Neural cell (in vitro differentiated cells): ENCODE data around the gene ALDH4A1. TPM values are rescaled to one million over a fixed set of nuclear protein-coding genes. Genes with fewer than 3 reads are reported as not detected.

Source experiments
- H2AFZ ChIP-seq: fragments of 200-600, 300-800 bp; sonication (generic), shearing (Covaris generic); 2 replicates; pipeline ENCODE4 v1.6.0; 2014; ENCODE audit warnings: low read depth, mild to moderate bottlenecking, antibody characterized with exemption, low read length, moderate library complexity
- H3F3A ChIP-seq: fragments of 200-600 bp; shearing (Covaris generic); 2 replicates; pipeline ENCODE4 v1.6.1; 2016; ENCODE audit warnings: mild to moderate bottlenecking, moderate library complexity, mixed read lengths, antibody characterized with exemption, low read length; ENCODE audit not compliant: insufficient read depth, poor library complexity, severe bottlenecking
- H3K27ac ChIP-seq: fragments of 200-600, 300-800 bp; sonication (generic), shearing (Covaris generic); 2 replicates; pipeline ENCODE4 v1.5.1; 2014; ENCODE audit warnings: mild to moderate bottlenecking, low read length, moderate library complexity
- H3K27me3 ChIP-seq: fragments of 300-800, 200-600 bp; sonication (generic), shearing (Covaris generic); 2 replicates; pipeline ENCODE4 v1.6.0; 2014; ENCODE audit warnings: mild to moderate bottlenecking, low read depth, low read length, moderate library complexity; ENCODE audit not compliant: insufficient read depth
- H3K36me3 ChIP-seq: fragments of 300-800, 200-600 bp; sonication (generic), shearing (Covaris generic); 2 replicates; pipeline ENCODE4 v1.5.1; 2014; ENCODE audit warnings: mild to moderate bottlenecking, antibody characterized with exemption, low read length, moderate library complexity; ENCODE audit not compliant: insufficient read depth
- H3K4me2 ChIP-seq: fragments of 300-800, 200-600 bp; sonication (generic), shearing (Covaris generic); 2 replicates; pipeline ENCODE4 v1.6.0; 2014; ENCODE audit warnings: mild to moderate bottlenecking, low read length
- H3K4me3 ChIP-seq: fragments of 300-800, 200-600 bp; sonication (generic), shearing (Covaris generic); 2 replicates; pipeline ENCODE4 v1.5.1; 2014; ENCODE audit warnings: mild to moderate bottlenecking, low read length, moderate library complexity
- H3K79me2 ChIP-seq: fragments of 200-600 bp; shearing (Covaris generic); replicated peaks from 2 replicates; pipeline ENCODE4 v1.6.0; 2014; ENCODE audit warnings: mild to moderate bottlenecking, low read length, moderate library complexity; ENCODE audit not compliant: insufficient read depth
- H3K9ac ChIP-seq: fragments of 300-800, 200-600 bp; sonication (generic), shearing (Covaris generic); 2 replicates; pipeline ENCODE4 v1.6.1; 2016; ENCODE audit warnings: mild to moderate bottlenecking, low read length, mixed read lengths
- H3K9me2 ChIP-seq: fragments of 200-600 bp; shearing (Covaris generic); 2 replicates; pipeline ENCODE4 v1.6.1; 2016; ENCODE audit warnings: mild to moderate bottlenecking, low read length, mixed read lengths; ENCODE audit not compliant: insufficient read depth
- H3K9me3 ChIP-seq: fragments of 200-600, 300-800 bp; sonication (generic), shearing (Covaris generic); 2 replicates; pipeline ENCODE4 v1.6.1; 2016; ENCODE audit warnings: mild to moderate bottlenecking, mixed run types, low read length, moderate library complexity, mixed read lengths
- H4K20me1 ChIP-seq: fragments of 200-600 bp; shearing (Covaris generic); 2 replicates; pipeline ENCODE4 v1.6.1; 2016; ENCODE audit warnings: mild to moderate bottlenecking, mixed run types; ENCODE audit not compliant: insufficient read depth
- EP300 ChIP-seq: fragments of 450-650 bp; conservative IDR thresholded peaks from 2 replicates; pipeline ENCODE4 v1.6.1; 2014; ENCODE audit warnings: antibody characterized with exemption, mild to moderate bottlenecking, moderate library complexity; ENCODE audit not compliant: poor library complexity, severe bottlenecking
- EZH2 ChIP-seq: fragments of 200-600, 300-800 bp; shearing (Covaris generic), sonication (generic); IDR thresholded peaks from 2 replicates; pipeline ENCODE4 v1.6.1; 2014; ENCODE audit warnings: antibody characterized with exemption, low read length, borderline replicate concordance, mild to moderate bottlenecking; ENCODE audit not compliant: insufficient read depth, poor library complexity, severe bottlenecking
- MXI1 ChIP-seq: fragments of 450-650 bp; conservative IDR thresholded peaks from 2 replicates; pipeline ENCODE4 v1.6.1; 2014; ENCODE audit warnings: antibody characterized with exemption, mild to moderate bottlenecking; ENCODE audit not compliant: poor library complexity, severe bottlenecking
- POLR2AphosphoS5 ChIP-seq: IDR thresholded peaks from 2 replicates; pipeline ENCODE4 v1.6.1; 2012
- RAD21 ChIP-seq: fragments of 450-650 bp; conservative IDR thresholded peaks from 2 replicates; pipeline ENCODE4 v1.6.1; 2014; ENCODE audit warnings: antibody characterized with exemption, mild to moderate bottlenecking, moderate library complexity
- SMC3 ChIP-seq: fragments of 450-650 bp; conservative IDR thresholded peaks from 2 replicates; pipeline ENCODE4 v1.6.1; 2014; ENCODE audit warnings: antibody characterized with exemption, mild to moderate bottlenecking, moderate library complexity; ENCODE audit not compliant: poor library complexity
- TAF1 ChIP-seq: IDR thresholded peaks from 2 replicates; pipeline ENCODE4 v1.6.1; 2012; ENCODE audit warnings: low read depth
- polyA plus RNA-seq: library from polyadenylated mRNA; depleted of rRNA; stranded (reverse); fragments of >200 nt; gene quantifications from 2 replicates; pipeline ENCODE4 v1.2.3, GENCODE V29; 2014
- TF ChIP-seq, protein P1 (sequence below): fragments of 450-650 bp; IDR thresholded peaks from 2 replicates; pipeline ENCODE4 v1.5.1; 2014; ENCODE audit warnings: antibody characterized with exemption, mild to moderate bottlenecking, moderate library complexity; ENCODE audit not compliant: poor library complexity, severe bottlenecking
- TF ChIP-seq, protein P2 (sequence below): IDR thresholded peaks from 2 replicates; pipeline ENCODE4 v1.6.1; 2012; ENCODE audit warnings: borderline replicate concordance

ALDH4A1 gene
- polyA plus RNA-seq, 1 donor from 2014 or later: 11.0 TPM

DNA sequence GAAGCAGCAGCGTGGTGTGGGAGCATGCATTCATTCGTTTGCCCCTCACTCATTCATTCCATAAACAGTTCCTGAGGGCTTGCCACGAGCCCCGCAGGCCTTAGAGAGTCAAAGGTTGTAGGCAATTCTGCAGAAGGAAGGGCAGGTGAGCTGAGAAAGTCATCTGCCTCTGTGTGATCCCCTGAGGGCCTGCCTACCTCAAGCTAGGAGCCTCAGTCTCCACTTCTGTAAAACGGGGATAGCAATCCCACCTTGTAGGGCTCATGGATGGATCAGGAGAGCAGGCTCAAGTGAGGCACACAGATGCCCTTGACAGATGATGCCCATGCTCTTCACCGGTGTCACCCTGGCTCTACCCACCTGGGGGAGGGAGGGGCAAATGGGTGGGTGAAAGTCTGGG lies 26.6 kb upstream of the ALDH4A1 start:
- no peak for TF ChIP-seq TAF1
- TF ChIP-seq RAD21: no peak
- TF ChIP-seq POLR2AphosphoS5: no peak
- TF ChIP-seq, protein P1, sequence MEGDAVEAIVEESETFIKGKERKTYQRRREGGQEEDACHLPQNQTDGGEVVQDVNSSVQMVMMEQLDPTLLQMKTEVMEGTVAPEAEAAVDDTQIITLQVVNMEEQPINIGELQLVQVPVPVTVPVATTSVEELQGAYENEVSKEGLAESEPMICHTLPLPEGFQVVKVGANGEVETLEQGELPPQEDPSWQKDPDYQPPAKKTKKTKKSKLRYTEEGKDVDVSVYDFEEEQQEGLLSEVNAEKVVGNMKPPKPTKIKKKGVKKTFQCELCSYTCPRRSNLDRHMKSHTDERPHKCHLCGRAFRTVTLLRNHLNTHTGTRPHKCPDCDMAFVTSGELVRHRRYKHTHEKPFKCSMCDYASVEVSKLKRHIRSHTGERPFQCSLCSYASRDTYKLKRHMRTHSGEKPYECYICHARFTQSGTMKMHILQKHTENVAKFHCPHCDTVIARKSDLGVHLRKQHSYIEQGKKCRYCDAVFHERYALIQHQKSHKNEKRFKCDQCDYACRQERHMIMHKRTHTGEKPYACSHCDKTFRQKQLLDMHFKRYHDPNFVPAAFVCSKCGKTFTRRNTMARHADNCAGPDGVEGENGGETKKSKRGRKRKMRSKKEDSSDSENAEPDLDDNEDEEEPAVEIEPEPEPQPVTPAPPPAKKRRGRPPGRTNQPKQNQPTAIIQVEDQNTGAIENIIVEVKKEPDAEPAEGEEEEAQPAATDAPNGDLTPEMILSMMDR: no peak
- no peak for TF ChIP-seq EZH2
- no peak for TF ChIP-seq EP300
- H3K9ac ChIP-seq: no peak overlapping the region
- H3K4me3 ChIP-seq: no peak overlapping the region
- H3F3A ChIP-seq: no peaks in the 10 kb centered on the region
- no peaks in the 10 kb centered on the region for H3K79me2 ChIP-seq
- no peak overlapping the region for H3K4me2 ChIP-seq
- H2AFZ ChIP-seq: no peak overlapping the region
- H3K27me3 ChIP-seq: no peaks in the 10 kb centered on the region
- no peak overlapping the region for H3K27ac ChIP-seq
- H4K20me1 ChIP-seq: no peaks in the 10 kb centered on the region
- H3K9me3 ChIP-seq: no peaks in the 10 kb centered on the region
- no peaks in the 10 kb centered on the region for H3K36me3 ChIP-seq
- no peaks in the 10 kb centered on the region for H3K9me2 ChIP-seq

DNA sequence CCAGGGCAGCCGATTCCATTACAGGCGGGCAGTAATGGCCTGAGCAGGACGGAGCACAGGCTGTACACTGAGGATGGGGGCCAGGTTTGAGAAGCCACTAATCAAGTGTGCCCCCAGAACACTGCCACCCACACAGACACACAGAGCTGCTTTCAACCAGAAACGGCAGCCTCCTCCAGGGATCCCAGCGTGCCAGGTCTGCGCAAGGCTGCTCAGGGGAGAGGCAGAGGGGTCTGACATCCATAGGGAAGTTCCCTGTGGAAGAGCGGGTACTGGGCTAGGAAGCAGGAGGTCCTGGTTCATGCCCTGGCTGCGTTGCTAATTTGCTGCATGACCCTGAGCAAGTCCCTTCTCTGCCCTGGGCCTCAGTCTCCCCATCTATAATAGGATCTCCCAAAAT lies 26.1 kb upstream of the ALDH4A1 start:
- Histone ChIP-seq H3K36me3 (no peaks in the 10 kb centered on the region), H3K27ac (no peak overlapping the region)

More for the DNA sequence above, 26.1 kb upstream of the ALDH4A1 start:
- Histone ChIP-seq H3K4me3 (no peak overlapping the region), H3K27me3 (no peaks in the 10 kb centered on the region), H3K9ac (no peak overlapping the region), H3F3A (no peaks in the 10 kb centered on the region), H3K9me3 (no peaks in the 10 kb centered on the region), H3K4me2 (no peak overlapping the region), H2AFZ (no peak overlapping the region), H4K20me1 (no peaks in the 10 kb centered on the region), H3K9me2 (no peaks in the 10 kb centered on the region), H3K79me2 (no peaks in the 10 kb centered on the region)
- TF ChIP-seq, protein P1: no peak
- TF ChIP-seq POLR2AphosphoS5 (no peak), EZH2 (no peak), RAD21 (no peak), TAF1 (no peak), SMC3 (no peak), MXI1 (no peak), EP300 (no peak)
- TF ChIP-seq, protein P2, sequence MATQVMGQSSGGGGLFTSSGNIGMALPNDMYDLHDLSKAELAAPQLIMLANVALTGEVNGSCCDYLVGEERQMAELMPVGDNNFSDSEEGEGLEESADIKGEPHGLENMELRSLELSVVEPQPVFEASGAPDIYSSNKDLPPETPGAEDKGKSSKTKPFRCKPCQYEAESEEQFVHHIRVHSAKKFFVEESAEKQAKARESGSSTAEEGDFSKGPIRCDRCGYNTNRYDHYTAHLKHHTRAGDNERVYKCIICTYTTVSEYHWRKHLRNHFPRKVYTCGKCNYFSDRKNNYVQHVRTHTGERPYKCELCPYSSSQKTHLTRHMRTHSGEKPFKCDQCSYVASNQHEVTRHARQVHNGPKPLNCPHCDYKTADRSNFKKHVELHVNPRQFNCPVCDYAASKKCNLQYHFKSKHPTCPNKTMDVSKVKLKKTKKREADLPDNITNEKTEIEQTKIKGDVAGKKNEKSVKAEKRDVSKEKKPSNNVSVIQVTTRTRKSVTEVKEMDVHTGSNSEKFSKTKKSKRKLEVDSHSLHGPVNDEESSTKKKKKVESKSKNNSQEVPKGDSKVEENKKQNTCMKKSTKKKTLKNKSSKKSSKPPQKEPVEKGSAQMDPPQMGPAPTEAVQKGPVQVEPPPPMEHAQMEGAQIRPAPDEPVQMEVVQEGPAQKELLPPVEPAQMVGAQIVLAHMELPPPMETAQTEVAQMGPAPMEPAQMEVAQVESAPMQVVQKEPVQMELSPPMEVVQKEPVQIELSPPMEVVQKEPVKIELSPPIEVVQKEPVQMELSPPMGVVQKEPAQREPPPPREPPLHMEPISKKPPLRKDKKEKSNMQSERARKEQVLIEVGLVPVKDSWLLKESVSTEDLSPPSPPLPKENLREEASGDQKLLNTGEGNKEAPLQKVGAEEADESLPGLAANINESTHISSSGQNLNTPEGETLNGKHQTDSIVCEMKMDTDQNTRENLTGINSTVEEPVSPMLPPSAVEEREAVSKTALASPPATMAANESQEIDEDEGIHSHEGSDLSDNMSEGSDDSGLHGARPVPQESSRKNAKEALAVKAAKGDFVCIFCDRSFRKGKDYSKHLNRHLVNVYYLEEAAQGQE: no peak
